NCI-H1048 (cell line): ENCODE results near the gene OTX1.

Experiments
- DNase-seq: peaks from one replicate; lab custom pipeline; 2025; lab: John Stamatoyannopoulos, UW

OTX1 gene

DNA sequence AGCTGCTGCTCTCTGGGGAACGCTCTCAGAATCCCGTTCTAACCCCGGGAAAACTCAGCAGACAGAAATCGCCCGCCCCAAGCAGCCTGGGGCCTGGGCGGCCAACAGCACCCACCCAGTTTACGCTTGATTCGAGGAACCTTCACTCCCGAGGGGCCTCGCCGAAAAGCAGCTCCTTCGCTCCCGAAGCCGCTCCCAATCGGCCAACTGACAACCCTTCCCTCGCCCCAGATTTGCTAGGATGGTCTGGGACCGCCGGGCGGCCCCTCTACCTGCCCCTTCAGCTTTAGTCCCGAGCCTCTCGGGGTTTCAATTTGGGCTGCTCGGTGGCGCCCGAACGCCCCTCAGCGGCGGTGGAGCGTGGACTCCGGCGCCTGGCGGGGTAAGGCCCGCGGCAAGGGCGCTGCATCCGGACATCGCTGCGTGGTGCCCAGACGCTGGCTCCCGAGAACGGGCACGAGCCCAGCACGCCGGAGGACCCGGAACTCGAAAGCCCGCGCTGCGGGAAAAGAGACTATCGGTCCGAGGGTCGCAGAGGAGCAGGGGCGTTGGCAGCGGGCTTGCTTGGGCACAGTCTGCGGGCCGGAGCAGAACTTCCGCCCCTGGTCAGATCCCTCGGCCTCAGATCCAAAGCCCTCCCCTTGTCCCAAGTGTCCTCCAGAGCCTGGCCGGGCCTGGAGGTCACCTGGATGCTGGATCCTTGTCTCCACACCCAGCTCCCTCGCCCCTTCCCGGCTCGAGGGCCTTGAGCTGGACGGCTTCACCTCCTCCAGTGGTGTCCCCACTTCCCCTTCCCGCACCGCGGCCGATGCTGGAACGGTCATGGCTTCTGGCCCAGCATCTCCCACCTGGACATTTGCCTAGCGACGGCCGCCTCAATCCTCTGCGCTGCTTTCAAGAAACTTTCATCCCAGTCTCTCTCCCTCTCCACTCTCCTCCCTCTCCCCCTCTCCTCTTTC lies 3.0 kb upstream of the OTX1 start:
- DNase-seq: no peak

DNA sequence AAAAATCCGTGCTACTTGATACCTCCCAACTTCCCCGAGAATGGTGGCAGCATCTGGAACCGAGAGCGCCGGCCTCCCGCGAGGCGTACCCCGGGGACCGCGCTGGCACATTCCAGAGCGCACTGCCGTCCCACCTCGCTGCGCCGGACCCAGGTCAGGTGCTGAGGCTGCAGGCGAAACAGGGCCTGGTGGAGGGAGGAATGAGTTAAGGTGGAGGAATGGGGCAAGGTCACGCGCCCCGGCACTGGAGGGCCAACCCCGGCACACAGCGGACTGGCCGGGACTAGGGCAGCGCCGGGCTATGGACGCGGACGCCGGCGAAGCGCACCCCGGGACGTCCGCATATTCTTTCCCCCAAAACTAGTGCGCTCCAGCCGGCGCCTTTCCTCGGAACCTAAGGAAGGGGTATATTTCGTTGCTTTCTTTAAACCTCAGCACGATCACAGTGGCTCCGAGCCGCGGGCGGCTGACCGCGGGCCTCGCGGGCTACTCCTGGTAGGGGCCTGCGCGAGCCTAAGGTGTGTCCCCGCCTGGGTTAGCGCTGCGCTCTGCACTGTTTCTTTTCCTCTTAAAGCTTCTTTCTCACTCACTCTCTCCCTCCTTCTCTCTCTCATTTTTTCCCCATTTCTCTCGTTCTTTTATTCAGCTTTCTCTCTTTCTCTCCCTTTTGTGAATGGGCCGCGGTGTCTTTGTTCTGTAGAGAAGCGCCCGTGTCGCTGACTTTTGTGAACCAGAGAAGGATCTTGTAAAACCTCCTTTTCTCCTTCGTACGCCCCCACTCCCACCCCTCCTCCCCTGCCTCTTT lies 2.1 kb upstream of the OTX1 start:
- no peak for DNase-seq

DNA sequence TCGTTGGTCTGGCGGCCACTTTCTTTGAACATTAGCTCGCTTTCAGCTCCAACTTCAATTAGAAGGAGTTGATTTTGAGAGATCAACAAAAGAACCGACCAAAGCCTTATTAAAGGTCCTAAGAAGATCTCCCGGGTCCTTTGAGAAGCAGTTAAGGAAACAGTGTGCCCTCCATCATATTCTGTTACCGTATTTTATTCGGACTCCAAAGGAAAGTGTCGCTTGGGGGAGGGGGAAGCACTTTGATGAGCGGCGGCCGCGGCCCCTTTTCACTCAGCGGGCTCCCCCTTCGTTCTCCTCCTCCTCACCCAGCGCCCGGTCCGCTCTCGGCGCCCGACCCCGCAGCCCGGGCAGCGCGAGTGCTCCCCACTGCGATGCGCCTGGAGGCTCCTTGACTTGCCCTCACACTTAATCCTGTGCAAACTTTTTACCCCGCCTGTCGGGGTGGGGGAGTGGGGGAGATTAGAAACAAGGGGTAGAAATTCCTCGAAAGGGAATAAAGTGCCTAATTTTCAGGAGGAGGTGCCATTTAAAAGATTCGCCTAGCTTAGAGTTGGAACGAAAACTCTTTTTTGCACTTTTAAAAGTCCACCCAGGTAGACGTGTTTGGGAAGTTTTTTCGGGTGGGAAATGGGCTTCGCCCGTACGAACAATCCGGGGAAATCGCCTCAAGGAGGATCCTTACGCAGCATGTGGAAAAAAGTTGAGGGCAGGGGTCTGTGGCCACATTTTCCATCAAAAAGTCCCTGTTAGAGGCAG lies 1.2 kb upstream of the OTX1 start:
- DNase-seq: no peak

DNA sequence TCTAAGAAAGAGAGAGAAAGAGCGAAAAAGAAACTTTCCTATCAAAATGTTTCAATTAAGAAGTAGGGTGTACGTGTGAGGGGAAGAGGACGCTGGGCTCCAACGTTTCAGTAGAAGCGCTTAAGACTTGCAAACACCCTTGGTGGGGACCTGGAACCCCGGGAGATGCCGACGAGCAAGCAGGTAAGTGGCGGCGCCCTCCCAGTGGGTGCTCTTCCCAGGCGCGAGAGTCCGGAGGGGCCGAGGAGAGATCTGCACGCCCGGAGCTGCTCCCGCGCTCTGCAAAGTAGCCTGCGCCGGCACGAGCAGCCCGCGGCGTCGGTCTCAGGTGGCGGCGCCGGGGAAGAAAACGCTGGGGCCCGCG lies 678 bp upstream of the OTX1 start:
- DNase-seq: peak; percentile 51

DNA sequence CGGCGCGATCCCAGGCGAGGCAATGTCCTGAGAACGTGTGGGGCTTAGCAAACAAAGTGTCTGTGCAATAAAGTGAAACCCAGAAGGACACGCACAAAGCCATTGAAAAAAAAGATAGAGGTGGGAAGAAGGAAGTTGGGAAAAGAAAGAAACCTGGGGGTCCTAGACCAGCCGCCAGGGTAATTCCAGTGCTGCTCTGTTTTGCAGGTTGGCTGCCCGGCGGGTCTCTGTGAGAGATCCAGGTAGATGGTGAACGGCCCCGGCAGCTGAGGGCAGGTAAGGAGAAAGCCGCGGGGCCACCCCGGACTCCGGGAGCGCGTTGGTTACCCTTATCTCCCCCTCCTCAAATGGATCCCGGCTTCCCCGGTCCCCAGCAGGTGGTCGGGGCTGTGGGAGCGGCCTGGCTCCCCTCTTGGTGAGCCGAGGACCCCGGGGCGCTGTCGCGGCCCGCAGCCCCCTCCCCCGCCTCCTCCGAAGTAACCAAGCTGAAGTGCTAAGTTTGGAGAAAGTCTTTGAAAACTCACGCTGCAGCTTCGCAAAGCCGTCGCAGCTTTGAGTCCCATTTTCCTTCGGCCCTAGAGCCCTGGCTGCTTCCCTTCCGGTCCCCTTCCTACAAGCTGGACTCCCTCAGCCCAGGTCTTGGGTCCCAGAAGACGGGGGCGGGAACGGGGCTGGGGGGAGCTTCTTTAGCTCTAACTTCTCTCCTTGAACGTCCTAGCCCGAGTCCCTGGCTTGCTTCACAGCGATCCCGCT lies 588 bp downstream of the OTX1 start:
- DNase-seq: no peak

DNA sequence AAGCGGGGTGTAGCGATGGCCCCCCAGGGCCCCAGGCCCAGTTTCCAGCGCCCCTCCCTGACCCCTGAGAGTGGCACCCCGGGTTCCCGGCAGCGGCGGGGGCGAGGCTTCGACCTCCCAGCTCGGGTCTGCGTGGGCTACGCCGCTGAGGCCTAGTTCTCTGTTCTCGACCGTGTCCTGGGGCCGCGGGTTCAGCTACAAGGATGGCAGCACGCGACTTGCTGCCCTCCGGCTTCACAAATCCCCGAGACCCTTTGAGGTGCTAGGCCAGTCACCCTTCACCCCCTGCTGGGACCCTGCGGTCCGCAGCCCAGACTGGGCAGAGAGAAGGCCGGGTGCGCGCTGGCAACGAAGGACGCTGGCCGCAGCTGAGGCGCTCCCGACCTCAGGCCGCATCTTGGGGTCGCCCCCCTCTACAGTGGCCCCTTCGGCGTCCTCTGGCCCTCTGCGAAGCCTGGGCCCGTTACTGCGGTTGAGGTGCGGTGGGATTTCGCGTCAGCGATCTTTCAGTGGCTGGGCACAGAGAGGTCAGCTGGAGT lies 1.2 kb downstream of the OTX1 start:
- no peak for DNase-seq

DNA sequence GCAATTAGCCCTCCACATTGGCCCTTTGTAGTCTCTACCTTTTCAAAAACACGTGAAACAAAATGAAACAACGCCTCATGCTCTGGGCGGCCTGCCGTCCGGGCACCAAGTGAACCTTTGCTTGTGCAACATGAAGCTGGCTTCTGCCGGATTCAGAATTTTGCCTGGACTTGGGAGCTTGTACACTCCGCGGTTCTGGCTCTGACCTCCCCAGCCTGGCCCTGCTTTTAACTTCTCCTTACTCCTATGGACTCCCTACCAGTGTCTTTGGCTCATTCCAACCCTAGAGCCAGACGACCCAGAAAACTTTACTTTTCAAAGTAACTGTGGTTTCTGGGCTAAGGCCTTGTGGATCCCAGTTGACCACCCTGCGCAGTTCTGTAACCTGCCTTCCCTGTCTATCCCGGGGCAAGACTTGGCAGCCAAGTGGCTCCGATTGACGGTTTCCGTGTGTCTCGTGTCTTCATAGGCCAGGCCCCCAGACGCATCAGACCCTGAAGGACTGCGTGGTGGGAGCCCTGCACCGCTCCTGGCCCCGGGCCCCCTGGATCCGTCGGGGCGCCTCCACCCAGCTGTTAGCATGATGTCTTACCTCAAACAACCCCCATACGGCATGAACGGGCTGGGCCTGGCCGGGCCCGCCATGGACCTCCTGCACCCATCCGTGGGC lies 1.9 kb downstream of the OTX1 start:
- no peak for DNase-seq

DNA sequence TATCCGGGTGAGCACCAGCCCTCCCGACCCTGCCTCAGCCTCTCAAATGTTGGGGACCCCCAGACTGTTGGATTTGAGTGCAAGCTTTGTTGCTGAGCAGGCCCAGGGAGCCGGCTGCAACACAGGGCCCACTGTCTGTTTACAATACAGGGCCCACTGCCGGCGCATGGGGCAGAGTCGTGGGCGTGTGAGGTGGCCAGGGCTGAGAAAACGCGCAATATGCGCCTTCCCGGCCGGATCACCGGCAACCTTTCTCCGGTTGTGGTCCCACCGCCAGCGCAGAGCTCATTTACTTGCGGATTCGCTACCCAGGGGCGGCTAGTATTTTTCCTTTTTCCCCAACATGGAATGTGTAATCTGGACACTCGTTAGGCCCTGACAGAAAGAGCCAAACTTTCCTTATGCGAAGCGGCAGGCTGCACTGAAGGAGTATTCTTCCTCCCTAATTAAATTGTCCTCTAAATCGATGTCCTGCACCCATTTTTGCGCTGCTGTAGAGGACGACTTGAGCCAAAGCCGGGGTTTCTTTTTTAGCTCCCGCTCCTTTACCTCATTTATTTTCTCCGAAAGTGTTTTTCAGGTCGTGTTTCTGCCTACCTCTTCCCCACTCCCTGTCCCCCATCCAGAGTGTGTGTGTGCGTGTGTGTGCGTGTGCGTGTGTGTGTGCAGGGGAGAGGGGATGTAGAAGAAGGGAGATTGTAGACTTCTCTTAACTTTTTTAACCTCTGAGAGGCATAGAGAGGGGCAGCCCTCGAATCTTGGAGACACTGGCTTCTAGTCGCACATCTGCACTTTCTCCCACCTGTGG lies 2.7 kb downstream of the OTX1 start:
- no peak for DNase-seq

DNA sequence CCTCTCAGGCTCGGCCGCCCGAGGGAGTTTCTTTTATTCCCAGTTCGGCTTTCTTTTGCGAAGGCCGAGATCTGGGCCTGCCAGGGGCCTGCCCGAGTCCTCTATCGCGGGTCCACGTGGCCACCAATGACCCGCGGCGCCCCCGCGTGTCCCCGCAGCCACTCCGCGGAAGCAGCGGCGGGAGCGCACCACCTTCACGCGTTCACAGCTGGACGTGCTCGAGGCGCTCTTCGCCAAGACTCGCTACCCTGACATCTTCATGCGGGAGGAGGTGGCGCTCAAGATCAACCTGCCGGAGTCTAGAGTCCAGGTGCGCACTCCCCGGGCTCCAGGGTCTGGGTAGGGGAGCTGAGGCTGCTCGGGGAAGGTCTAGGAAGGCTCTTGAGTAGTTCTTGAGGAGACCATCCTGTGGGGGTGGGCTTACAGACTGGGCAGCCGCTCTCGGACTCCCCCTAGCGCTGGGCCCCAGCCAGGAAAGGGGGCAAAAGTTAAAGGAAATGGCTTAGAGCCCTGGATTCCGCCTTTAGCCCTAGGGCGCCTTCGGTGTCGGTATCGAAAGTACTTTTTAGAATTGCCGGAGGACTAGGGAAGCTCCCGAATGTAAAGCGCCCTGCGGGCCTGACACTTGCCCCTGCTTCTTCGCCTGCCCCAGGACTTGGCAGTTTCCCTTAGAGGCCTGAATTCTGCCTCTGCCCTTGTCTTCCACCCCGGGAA lies 3.4 kb downstream of the OTX1 start:
- DNase-seq: no peak

DNA sequence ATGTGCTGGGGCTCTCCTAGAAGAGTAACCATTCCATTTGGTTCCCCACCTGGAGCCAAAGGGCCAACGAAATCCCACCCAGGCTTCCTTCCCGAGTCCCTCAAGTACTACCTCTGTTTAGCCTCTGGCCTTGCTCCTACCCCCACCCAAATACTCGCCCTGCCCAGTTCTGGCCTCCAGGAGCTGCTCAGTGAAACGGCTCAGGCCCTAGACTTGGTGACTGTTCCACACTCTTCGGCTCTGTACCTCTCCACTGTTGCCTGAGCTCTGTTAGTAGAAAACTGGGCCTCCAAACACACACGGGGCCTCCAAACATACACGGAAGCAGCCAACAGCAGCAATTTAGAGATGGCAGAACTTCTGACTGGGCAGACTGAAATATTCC lies 4.2 kb downstream of the OTX1 start:
- no peak for DNase-seq

DNA sequence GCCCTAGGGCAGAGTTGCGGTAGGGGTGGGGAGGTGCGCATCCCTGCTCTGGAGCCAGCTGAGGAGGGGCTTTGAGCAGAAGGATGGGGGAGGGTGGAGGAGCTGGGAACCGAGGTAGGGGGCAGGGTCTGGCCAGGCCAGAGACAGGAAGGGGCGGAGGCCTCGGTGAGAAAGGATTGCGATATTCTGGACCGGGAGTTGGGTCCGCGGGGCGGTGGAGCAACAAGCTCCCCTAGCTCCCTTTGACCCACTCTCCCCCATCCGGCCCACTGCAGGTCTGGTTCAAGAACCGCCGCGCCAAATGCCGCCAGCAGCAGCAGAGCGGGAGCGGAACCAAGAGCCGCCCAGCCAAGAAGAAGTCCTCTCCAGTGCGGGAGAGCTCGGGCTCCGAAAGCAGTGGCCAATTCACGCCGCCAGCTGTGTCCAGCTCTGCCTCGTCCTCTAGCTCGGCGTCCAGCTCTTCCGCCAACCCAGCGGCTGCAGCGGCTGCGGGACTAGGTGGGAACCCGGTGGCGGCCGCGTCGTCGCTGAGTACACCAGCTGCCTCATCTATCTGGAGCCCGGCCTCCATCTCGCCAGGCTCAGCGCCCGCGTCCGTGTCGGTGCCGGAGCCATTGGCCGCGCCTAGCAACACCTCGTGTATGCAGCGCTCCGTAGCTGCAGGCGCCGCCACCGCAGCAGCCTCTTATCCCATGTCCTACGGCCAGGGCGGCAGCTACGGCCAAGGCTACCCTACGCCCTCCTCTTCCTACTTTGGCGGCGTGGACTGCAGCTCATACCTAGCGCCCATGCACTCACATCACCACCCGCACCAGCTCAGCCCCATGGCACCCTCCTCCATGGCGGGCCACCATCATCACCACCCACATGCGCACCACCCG lies 4.8 kb downstream of the OTX1 start:
- no peak for DNase-seq

DNA sequence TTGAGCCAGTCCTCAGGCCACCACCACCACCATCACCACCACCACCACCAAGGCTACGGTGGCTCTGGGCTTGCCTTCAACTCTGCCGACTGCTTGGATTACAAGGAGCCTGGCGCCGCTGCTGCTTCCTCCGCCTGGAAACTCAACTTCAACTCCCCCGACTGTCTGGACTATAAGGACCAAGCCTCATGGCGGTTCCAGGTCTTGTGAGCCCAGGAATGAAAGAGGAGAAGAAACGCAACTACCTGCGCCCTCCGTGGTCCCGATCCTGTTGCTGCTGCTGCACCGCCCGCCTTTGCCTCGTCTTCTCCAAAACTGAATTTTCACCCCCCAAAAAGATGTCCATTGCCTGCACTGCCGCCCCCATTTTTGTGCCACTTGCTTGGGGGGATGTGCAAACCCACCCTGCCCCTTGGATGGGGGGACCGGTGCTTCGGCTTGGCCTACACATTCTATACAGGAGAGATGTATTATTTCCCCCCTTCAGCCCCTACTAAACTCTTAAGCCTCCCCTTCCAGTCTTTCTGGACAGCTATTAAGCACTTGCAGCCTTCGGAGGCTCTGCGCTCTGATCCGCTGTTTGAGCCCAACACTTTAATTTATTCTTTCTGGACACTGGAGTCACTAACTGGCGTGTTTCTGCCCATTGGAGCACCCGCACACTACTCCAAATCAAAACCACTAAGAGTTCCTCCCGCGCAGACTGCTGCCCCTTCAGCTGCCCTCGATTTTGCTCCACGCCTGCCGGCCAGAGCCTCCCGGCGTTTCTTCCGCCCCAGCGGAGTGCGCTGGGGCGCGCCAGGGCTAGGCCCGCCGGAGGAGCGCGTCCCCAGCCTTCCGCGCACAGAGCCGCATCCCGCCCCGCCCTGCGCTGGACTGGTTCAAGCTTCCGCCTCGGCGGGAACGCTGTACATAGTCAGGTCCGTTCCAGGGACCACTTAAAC lies 5.7 kb downstream of the OTX1 start:
- no peak for DNase-seq

DNA sequence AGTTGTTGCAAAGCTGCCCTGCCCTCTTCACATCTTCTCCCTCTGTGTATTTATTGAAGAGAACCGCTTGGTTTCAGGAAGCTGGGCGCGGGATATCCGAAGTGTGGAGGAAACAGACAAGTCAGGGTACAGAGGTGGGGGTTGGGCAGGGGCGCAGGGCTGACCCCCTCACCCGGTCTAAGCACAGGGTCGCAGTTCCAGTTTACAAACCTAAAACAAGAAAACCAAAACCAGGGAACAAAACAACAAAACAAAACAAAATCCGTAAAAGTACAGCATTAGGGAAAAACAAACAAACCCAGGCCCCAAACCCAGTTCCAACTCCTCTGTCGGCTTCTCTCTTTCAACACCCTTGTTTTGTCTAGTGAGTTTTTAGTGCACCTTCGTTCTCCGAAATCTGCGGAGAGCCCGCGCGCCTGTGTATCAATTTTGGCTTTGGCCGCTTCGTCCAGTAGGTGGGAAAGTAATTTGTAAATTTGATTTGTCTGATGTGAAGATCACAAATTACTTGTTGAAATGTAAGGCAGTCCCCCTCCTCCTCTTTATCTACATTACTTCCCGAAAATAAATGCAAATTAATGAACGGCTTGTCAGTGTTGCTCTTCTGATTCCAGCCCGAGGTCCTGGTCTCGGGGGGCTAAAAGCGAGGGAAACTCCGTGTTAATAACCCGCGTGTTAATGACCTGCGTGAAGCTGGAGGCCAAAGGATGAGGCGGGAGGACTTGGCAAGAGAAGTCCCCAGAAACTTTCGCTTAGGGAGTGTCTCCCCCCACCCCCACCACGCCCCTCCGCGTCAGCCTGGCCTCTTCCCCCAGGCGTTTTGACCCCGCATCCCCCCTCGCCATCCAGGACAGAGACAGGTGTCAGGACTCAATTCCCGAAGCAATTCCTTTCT lies 6.9 kb downstream of the OTX1 start:
- no peak for DNase-seq

DNA sequence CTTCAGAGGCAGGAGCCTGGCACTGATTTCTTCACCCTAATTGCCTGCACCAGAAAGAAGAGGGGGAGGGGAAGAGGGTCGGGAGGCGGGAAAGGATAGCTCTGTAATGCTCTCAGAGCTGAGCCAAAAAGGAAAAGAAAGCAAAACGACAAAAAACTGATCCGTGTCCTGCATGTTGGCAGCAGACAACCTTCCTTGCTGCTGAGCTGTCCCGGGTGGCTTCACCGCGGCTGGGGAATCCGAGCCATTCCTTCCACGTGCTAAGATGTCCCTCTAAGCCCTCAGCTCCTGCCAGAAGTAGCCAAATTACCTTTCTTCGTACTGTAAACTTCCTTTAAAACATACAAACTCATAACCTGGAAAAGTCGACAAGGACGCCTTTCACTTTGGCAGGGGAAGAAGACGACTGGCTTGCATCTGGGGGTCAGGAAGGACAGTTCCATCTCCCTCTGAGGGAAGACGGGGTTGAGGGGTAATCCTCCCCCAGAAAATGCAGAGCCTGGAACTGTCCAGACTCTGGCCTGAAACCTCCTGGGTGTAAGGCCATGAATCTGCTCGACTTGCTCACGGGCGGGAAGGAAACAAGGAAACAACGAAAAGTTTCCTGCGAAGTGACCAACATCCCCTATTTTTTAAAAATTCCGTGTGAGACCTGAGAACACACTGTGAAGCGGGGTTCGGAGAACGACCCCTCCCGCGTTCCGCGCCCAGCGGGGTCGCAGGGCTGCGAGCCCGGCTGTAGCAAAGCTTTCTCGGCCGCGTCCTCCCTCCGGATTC lies 7.7 kb downstream of the OTX1 start:
- DNase-seq: no peak
